Karpas-422 (cell line): Measurements from ENCODE around the gene CNTFR. TPM values are rescaled to one million over a fixed set of nuclear protein-coding genes. Genes with fewer than 3 reads are reported as not detected.

Source experiments
- DNase-seq: peaks from one replicate; pipeline ENCODE4 v3.0.0-alpha.2; 2015
- H2AFZ ChIP-seq: fragments of 200-600 bp; sonication (generic); 2 replicates; pipeline ENCODE4 v1.6.1; 2014; ENCODE audit warnings: antibody characterized with exemption, low read length, mixed read lengths
- H3K27ac ChIP-seq: fragments of 200-600 bp; sonication (generic); 2 replicates; pipeline ENCODE4 v1.5.1; 2014; ENCODE audit warnings: mild to moderate bottlenecking, low read length, moderate library complexity
- H3K27me3 ChIP-seq: fragments of 200-600 bp; sonication (generic); 2 replicates; pipeline ENCODE4 v1.6.1; 2014; ENCODE audit warnings: low read length, mixed read lengths
- H3K36me3 ChIP-seq: fragments of 200-600 bp; sonication (generic); 2 replicates; pipeline ENCODE4 v1.6.1; 2014; ENCODE audit warnings: low read length, mixed read lengths; ENCODE audit not compliant: insufficient read depth
- H3K4me1 ChIP-seq: fragments of 200-600 bp; sonication (generic); 2 replicates; pipeline ENCODE4 v1.6.1; 2014; ENCODE audit warnings: mild to moderate bottlenecking, low read length, mixed read lengths
- H3K4me2 ChIP-seq: fragments of 200-600 bp; sonication (generic); 2 replicates; pipeline ENCODE4 v1.6.1; 2014; ENCODE audit warnings: low read length, low read depth, mild to moderate bottlenecking; ENCODE audit not compliant: poor library complexity, severe bottlenecking
- H3K4me3 ChIP-seq: fragments of 200-600 bp; sonication (generic); 2 replicates; pipeline ENCODE4 v1.5.1; 2014; ENCODE audit warnings: mild to moderate bottlenecking, antibody characterized with exemption, low read length, mixed read lengths
- H3K79me2 ChIP-seq: fragments of 200-600 bp; sonication (generic); 2 replicates; pipeline ENCODE4 v1.6.1; 2014; ENCODE audit warnings: mild to moderate bottlenecking, low read length, mixed read lengths
- H3K9ac ChIP-seq: fragments of 200-600 bp; sonication (generic); 2 replicates; pipeline ENCODE4 v1.6.0; 2014; ENCODE audit warnings: low read length
- H3K9me2 ChIP-seq: fragments of 200-600 bp; sonication (generic), shearing (Covaris generic); replicated peaks from 2 replicates; pipeline ENCODE4 v1.6.0; 2014; ENCODE audit warnings: mild to moderate bottlenecking, low read length, moderate library complexity; ENCODE audit not compliant: insufficient read depth
- H3K9me3 ChIP-seq: fragments of 300-700, 200-600 bp; sonication (generic); 2 replicates; pipeline ENCODE4 v1.6.1; 2014; ENCODE audit warnings: low read length, mixed read lengths
- H4K20me1 ChIP-seq: fragments of 200-600 bp; sonication (generic); 2 replicates; pipeline ENCODE4 v1.6.1; 2014; ENCODE audit warnings: mild to moderate bottlenecking, antibody characterized with exemption, low read length, low read depth; ENCODE audit not compliant: insufficient read depth
- total RNA-seq: library from RNA; depleted of rRNA; stranded (reverse); fragments of >200 nt; shearing (Covaris generic); gene quantifications from 2 replicates; pipeline ENCODE4 v1.2.3, GENCODE V29; 2014; ENCODE audit warnings: low replicate concordance; rRNA removed

CNTFR gene
- total RNA-seq, 1 experiment from 2014 or later = not detected

DNA sequence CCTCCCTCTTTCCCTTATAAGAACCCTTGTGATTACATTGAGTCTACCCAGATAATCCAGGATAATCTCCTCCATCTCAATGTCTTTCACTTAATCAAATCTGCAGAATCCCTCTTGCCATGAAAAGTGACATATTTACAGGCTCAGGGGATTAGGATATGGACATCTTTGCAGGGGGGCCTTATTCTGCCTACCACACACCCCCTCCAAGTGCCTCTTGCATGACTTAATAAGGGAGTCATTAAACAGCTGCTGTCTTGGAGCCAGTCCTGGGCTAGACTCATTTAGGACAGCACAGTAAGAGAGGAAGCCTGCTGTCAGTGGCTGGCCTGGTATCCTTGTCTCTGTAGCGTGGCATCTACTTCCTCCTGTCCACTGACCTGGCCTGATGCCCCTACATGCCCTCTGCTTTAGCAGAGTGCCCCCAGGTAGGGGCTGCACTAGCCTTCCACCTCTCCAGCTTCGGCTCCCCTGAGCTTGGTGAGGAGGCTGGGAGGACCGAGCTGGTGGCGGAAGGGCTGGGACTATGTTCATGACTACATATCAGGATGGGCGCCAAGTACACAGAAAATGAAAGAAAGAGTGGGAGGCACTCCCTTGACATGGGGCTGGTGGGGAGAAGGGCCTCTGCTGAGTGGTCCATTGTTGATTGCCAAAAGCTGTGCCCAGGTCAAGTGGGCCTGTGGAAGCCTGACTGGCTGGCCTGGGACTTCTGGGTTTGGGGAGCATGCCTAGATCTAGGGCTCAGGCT, 84.0 kb downstream of the CNTFR start:
- Histone ChIP-seq H2AFZ (no peak overlapping the region), H3K27me3 (no peaks in the 10 kb centered on the region), H3K4me3 (no peak overlapping the region), H3K9ac (no peak overlapping the region), H3K27ac (no peak overlapping the region), H3K4me1 (peaks cover 41% of the 10 kb centered on the region), H3K9me3 (no peaks in the 10 kb centered on the region), H3K9me2 (no peaks in the 10 kb centered on the region), H3K79me2 (no peaks in the 10 kb centered on the region), H4K20me1 (no peaks in the 10 kb centered on the region), H3K36me3 (no peaks in the 10 kb centered on the region), H3K4me2 (no peak overlapping the region)
- DNase-seq = no peak

GRCh38 chr9:34503406-34503805, 86.1 kb downstream of the CNTFR start:
- no peak for DNase-seq
- Histone ChIP-seq H3K4me1 (peaks cover 20% of the 10 kb centered on the region), H3K36me3 (no peaks in the 10 kb centered on the region), H3K79me2 (no peaks in the 10 kb centered on the region), H3K27me3 (no peaks in the 10 kb centered on the region), H3K27ac (no peak overlapping the region), H3K9me3 (no peaks in the 10 kb centered on the region), H3K9me2 (no peaks in the 10 kb centered on the region), H3K4me3 (no peak overlapping the region), H4K20me1 (no peaks in the 10 kb centered on the region), H3K4me2 (no peak overlapping the region), H3K9ac (no peak overlapping the region), H2AFZ (no peak overlapping the region)

- Histone ChIP-seq H3K27ac (no peak overlapping the region), H3K9me2 (no peaks in the 10 kb centered on the region), H3K4me2 (no peak overlapping the region), H3K4me1 (peaks cover 15% of the 10 kb centered on the region), H3K27me3 (no peaks in the 10 kb centered on the region), H3K36me3 (no peaks in the 10 kb centered on the region), H2AFZ (no peak overlapping the region), H4K20me1 (no peaks in the 10 kb centered on the region), H3K9me3 (no peaks in the 10 kb centered on the region), H3K4me3 (no peak overlapping the region), H3K79me2 (no peaks in the 10 kb centered on the region), H3K9ac (no peak overlapping the region)
- no peak for DNase-seq
Observed at GRCh38 chr9:34502891-34503290, 86.6 kb downstream of the CNTFR start.

DNA sequence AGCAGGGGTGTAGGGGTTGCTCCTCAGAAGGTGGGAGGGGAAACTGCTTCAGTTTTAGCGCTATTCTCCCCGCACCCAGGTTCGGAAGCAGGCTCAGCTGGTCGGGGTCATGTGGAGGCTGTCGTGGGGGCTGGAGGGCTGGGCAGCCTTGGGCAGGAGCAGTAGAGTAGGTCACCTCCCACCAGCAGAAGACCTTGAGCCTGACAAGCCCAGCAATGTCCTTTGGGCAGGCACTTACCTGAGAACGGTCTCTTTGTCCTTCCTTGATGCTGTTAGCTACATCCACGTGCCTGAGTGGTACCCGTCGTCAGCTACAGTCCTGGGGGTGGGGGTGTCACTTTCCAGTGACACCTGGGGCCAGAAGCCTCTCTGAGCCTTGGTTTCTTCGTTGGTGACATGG, 87.1 kb downstream of the CNTFR start:
- Histone ChIP-seq H3K36me3 (no peaks in the 10 kb centered on the region), H3K27ac (no peak overlapping the region), H3K4me1 (peaks cover 11% of the 10 kb centered on the region), H4K20me1 (no peaks in the 10 kb centered on the region), H3K9me2 (no peaks in the 10 kb centered on the region), H3K4me3 (no peak overlapping the region), H2AFZ (no peak overlapping the region), H3K9ac (no peak overlapping the region), H3K4me2 (no peak overlapping the region), H3K9me3 (no peaks in the 10 kb centered on the region), H3K79me2 (no peaks in the 10 kb centered on the region), H3K27me3 (no peaks in the 10 kb centered on the region)
- no peak for DNase-seq

DNA sequence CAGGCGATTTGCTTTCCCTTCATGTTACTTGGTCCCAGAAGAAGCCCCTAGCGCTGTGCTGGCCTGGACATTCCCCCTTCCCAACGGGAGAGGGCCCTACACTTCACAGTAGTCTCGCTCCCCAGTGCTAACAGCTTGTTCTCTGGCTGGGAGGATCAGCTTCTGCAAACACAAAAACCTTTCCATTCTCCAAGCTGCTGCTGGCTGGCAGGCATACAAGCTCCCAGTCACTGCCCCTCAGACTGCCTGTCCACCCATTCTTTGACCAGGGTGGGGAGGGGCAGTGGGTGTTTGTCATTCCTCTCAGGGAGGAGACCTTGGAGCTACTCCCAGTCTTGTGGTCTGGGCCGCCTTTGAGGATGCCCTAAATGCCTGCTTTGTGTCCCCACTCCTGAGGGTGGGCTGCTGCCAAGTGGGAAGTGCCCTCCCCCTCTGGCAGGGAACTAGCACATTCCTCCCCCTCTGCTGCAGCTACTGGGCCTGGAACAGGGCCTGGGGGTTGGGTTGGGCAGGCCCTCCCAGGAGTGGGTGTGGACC, 87.6 kb downstream of the CNTFR start:
- no peak for DNase-seq
- Histone ChIP-seq H3K27me3 (no peaks in the 10 kb centered on the region), H3K4me1 (peaks cover 7% of the 10 kb centered on the region), H4K20me1 (no peaks in the 10 kb centered on the region), H3K79me2 (no peaks in the 10 kb centered on the region), H2AFZ (no peak overlapping the region), H3K4me3 (no peak overlapping the region), H3K9me2 (no peaks in the 10 kb centered on the region), H3K9me3 (no peaks in the 10 kb centered on the region), H3K4me2 (no peak overlapping the region), H3K27ac (no peak overlapping the region), H3K9ac (no peak overlapping the region), H3K36me3 (no peaks in the 10 kb centered on the region)

Other genes starting within 250 kb of the CNTFR start
- gene MYORG, start 212.8 kb downstream of the CNTFR start, total RNA-seq = 0.45 and 1.7 TPM in 2 replicates
- 3.7 and 4.5 TPM in 2 replicates for gene FAM219A, start 131.2 kb downstream of the CNTFR start, total RNA-seq
- gene DNAI1, start 130.9 kb downstream of the CNTFR start, total RNA-seq = 1.6 and 3.4 TPM in 2 replicates
- 14.1 and 16.0 TPM in 2 replicates for gene ENHO, start 66.7 kb downstream of the CNTFR start, total RNA-seq
- 40.3 and 62.0 TPM in 2 replicates for gene RPP25L, start 22.4 kb upstream of the CNTFR start, total RNA-seq
- gene DCTN3, start 30.8 kb upstream of the CNTFR start, total RNA-seq = 75.9 and 98.9 TPM in 2 replicates
- gene ARID3C, start 39.3 kb upstream of the CNTFR start, total RNA-seq = 0.48 TPM in 1 of 2 replicates, not detected in the other
- gene SIGMAR1, start 48.1 kb upstream of the CNTFR start, total RNA-seq = 78.2 and 120 TPM in 2 replicates
- 45.4 and 66.2 TPM in 2 replicates for gene GALT, start 57.0 kb upstream of the CNTFR start, total RNA-seq
- gene IL11RA, start 62.5 kb upstream of the CNTFR start, total RNA-seq = 9.4 and 15.1 TPM in 2 replicates
- gene CCL27, start 72.9 kb upstream of the CNTFR start, total RNA-seq = 0.36 TPM in 1 of 2 replicates, not detected in the other
- not detected in 2 replicates for gene CCL19, start 101.6 kb upstream of the CNTFR start, total RNA-seq
- gene CCL21, start 120.4 kb upstream of the CNTFR start, total RNA-seq = not detected in 2 replicates